GM23338 (cell line): Measurements from ENCODE around the gene PAX2. TPM values are rescaled to one million over a fixed set of nuclear protein-coding genes. Genes with fewer than 3 reads are reported as not detected.
A peak's percentile ranks its signal among the peaks of the same experiment; 100 is the strongest.

ENCODE experiments used
- ATAC-seq: fragments of 200-7000 bp; cut with Tn5 transposase; 3 replicates; pipeline ENCODE4 v1.9.1; 2020
- DNase-seq: peaks from one replicate; pipeline ENCODE4 v3.0.0-alpha.2; 2015; ENCODE audit warnings: low spot score
- H2AFZ ChIP-seq: fragments of 200-600 bp; sonication (generic); 2 replicates; pipeline ENCODE4 v1.8.0; 2016; ENCODE audit warnings: antibody characterized with exemption, mild to moderate bottlenecking, moderate library complexity
- H3F3A ChIP-seq: fragments of 200-600 bp; sonication (generic); replicated peaks from 2 replicates; pipeline ENCODE4 v1.8.0; 2017; ENCODE audit warnings: antibody characterized with exemption, mixed run types, low read depth
- H3K27ac ChIP-seq: fragments of 200-600 bp; sonication (generic); 2 replicates; pipeline ENCODE4 v1.6.1; 2016; ENCODE audit warnings: low read depth
- H3K27me3 ChIP-seq: fragments of 200-600 bp; sonication (generic); 2 replicates; pipeline ENCODE4 v1.8.0; 2016; ENCODE audit warnings: mild to moderate bottlenecking, mixed run types, moderate library complexity; ENCODE audit not compliant: insufficient read depth
- H3K36me3 ChIP-seq: fragments of 200-600 bp; sonication (generic); 2 replicates; pipeline ENCODE4 v1.8.0; 2016; ENCODE audit warnings: mild to moderate bottlenecking; ENCODE audit not compliant: insufficient read depth
- H3K4me1 ChIP-seq: fragments of 200-600 bp; sonication (generic); 2 replicates; pipeline ENCODE4 v1.8.0; 2016; ENCODE audit warnings: mild to moderate bottlenecking, moderate library complexity; ENCODE audit not compliant: insufficient read depth
- H3K4me2 ChIP-seq: fragments of 200-600 bp; sonication (generic); 2 replicates; pipeline ENCODE4 v1.7.1; 2017; ENCODE audit warnings: mixed run types
- H3K4me3 ChIP-seq: fragments of 200-600 bp; sonication (generic); 2 replicates; pipeline ENCODE4 v1.6.1; 2016; ENCODE audit warnings: mixed run types
- H3K79me2 ChIP-seq: fragments of 200-600 bp; sonication (generic); replicated peaks from 2 replicates; pipeline ENCODE4 v1.8.0; 2017; ENCODE audit warnings: mild to moderate bottlenecking; ENCODE audit not compliant: insufficient read depth
- H3K9me2 ChIP-seq: fragments of 200-600 bp; sonication (generic); 2 replicates; pipeline ENCODE4 v1.8.0; 2017; ENCODE audit not compliant: insufficient read depth
- H4K20me1 ChIP-seq: fragments of 200-600 bp; sonication (generic); replicated peaks from 2 replicates; pipeline ENCODE4 v1.8.0; 2017; ENCODE audit warnings: mild to moderate bottlenecking; ENCODE audit not compliant: insufficient read depth
- H3K27ac Mint-ChIP-seq: 2 replicates; pipeline ENCODE4 v1.8.0; 2020; ENCODE audit warnings: inconsistent platforms, mild to moderate bottlenecking, moderate library complexity, mixed read lengths
- H3K27me3 Mint-ChIP-seq: 3 replicates; pipeline ENCODE4 v1.8.0; 2022; ENCODE audit warnings: low read depth, mild to moderate bottlenecking, moderate library complexity, mixed read lengths, inconsistent platforms; ENCODE audit not compliant: insufficient read depth, poor library complexity
- H3K36me3 Mint-ChIP-seq: 3 replicates; pipeline ENCODE4 v1.8.0; 2021; ENCODE audit warnings: low read depth, mild to moderate bottlenecking, inconsistent platforms, moderate library complexity, mixed read lengths
- H3K4me1 Mint-ChIP-seq: 3 replicates; pipeline ENCODE4 v1.8.0; 2020; ENCODE audit warnings: mild to moderate bottlenecking, inconsistent platforms, mixed read lengths
- H3K4me3 Mint-ChIP-seq: 3 replicates; pipeline ENCODE4 v1.8.0; 2021; ENCODE audit warnings: moderate library complexity, mild to moderate bottlenecking, inconsistent platforms, mixed read lengths
- H3K9me3 Mint-ChIP-seq: 3 replicates; pipeline ENCODE4 v1.8.0; 2020; ENCODE audit warnings: moderate library complexity, mild to moderate bottlenecking, inconsistent platforms, mixed read lengths
- CREB1 ChIP-seq: fragments of 250-450 bp; sonication (Bioruptor Pico); IDR thresholded peaks from 2 replicates; pipeline ENCODE4 v1.5.0; 2020; ENCODE audit warnings: low read depth, mild to moderate bottlenecking, moderate library complexity
- CTCF ChIP-seq, 2 experiments: fragments of 200-600 bp in 1 of 2; sonication (generic) in 1 of 2; conservative IDR thresholded peaks; 2 replicates each; pipeline versions ENCODE4 v1.5.1 to v1.6.1; 2016 to 2017; ENCODE audit warnings: antibody characterized with exemption in 2 of 2, low read depth in 2 of 2, mild to moderate bottlenecking in 2 of 2, moderate library complexity in 1 of 2
- ETS1 ChIP-seq: IDR thresholded peaks from 2 replicates; pipeline ENCODE4 v1.6.1; 2016; ENCODE audit warnings: antibody characterized with exemption
- EZH2 ChIP-seq: fragments of 200-600 bp; sonication (generic); IDR thresholded peaks from one replicate; pipeline ENCODE4 v1.8.0; 2017; ENCODE audit warnings: antibody characterized with exemption, mild to moderate bottlenecking, low read depth; ENCODE audit not compliant: unreplicated experiment
- JUNB ChIP-seq: IDR thresholded peaks from one replicate; pipeline ENCODE4 v1.6.1; 2016; ENCODE audit warnings: antibody characterized with exemption; ENCODE audit not compliant: unreplicated experiment
- POLR2AphosphoS5 ChIP-seq: IDR thresholded peaks from 2 replicates; pipeline ENCODE4 v1.6.1; 2016; ENCODE audit warnings: antibody characterized with exemption, low read depth
- polyA plus RNA-seq: library from polyadenylated mRNA; unstranded; fragments of >200 nt; fragmentation: Nextera tagmentation; extraction: Ambion mirVana; gene quantifications from 2 replicates; pipeline ENCODE4 v1.2.1, GENCODE V29; 2016
- total RNA-seq: library from RNA; depleted of rRNA; stranded (reverse); fragments of >200 nt; shearing (Covaris generic); gene quantifications from 2 replicates; pipeline ENCODE4 v1.2.3, GENCODE V29; 2014

Gene PAX2
- total and polyA plus RNA-seq, 2 experiments from 2014 or later = not detected

- TF ChIP-seq CTCF (conservative IDR thresholded peaks at IDR 0.05; ENCODE audit: low read depth in 2 of 2) (no peak), POLR2AphosphoS5 (no peak)
These were observed 30.8 kb upstream of the PAX2 start (continued) for GRCh38 chr10:100714566-100714950.

DNA sequence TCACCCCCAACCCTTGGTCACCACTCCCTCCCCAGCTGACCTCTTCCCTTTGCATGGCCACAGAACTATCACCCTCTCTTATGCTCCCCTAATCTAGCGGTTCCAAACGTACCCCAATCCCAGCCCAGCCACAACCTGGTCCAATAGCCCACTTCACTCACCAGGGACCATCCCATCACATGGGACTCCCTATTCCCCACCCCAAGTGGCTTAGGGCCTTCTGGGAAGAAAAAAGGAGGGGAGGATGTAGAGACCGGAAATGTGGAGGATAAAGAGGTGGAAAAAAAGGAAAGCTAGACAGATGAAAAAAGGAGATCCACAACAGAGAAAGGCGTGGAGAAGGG is 30.3 kb upstream of the PAX2 start:
- H3K27ac ChIP-seq = no peak overlapping the region
- Mint-ChIP-seq H3K4me1 (peaks cover 14% of the 10 kb centered on the region), H3K9me3 (no peaks in the 10 kb centered on the region; the same call in 2 of the 3 replicates), H3K27ac (no peak overlapping the region), H3K4me3 (peak overlapping the region; percentile 83), H3K27me3 (peaks cover 91% of the 10 kb centered on the region), H3K36me3 (no peaks in the 10 kb centered on the region)
- H3K79me2 ChIP-seq = no peaks in the 10 kb centered on the region
- no peaks in the 10 kb centered on the region for H3K36me3 ChIP-seq
- peaks cover 100% of the 10 kb centered on the region for H3K27me3 ChIP-seq
- TF ChIP-seq EZH2 (peak; percentile 84), ETS1 (no peak)
- H3K4me1 ChIP-seq = peaks cover 14% of the 10 kb centered on the region
- H2AFZ ChIP-seq = peak overlapping the region; percentile 99
- peaks cover 19% of the 10 kb centered on the region for H4K20me1 ChIP-seq
- peaks cover 5% of the 10 kb centered on the region; the same call in 1 of the 2 replicates for H3F3A ChIP-seq
- H3K4me2 ChIP-seq = peak overlapping the region; percentile 87
- ATAC-seq (no peak), DNase-seq (peak; percentile 24)
- no peaks in the 10 kb centered on the region for H3K9me2 ChIP-seq
- peak overlapping the region; percentile 65 for H3K4me3 ChIP-seq

GRCh38 chr10:100715445-100716385 is 29.7 kb upstream of the PAX2 start:
- H3K4me3 ChIP-seq = peak overlapping the region; percentile 65
- H3F3A ChIP-seq = peaks cover 5% of the 10 kb centered on the region; the same call in 1 of the 2 replicates
- Mint-ChIP-seq H3K4me3 (peak overlapping the region; percentile 83), H3K27ac (no peak overlapping the region), H3K9me3 (no peaks in the 10 kb centered on the region; the same call in 2 of the 3 replicates), H3K36me3 (no peaks in the 10 kb centered on the region), H3K27me3 (peaks cover 89% of the 10 kb centered on the region), H3K4me1 (peaks cover 12% of the 10 kb centered on the region; the same call in 2 of the 3 replicates)
- H3K27me3 ChIP-seq = peaks cover 100% of the 10 kb centered on the region
- DNase-seq (peak; percentile 76), ATAC-seq (peak; percentile 80)
- peak overlapping the region; percentile 87 for H3K4me2 ChIP-seq
- H3K4me1 ChIP-seq = peaks cover 14% of the 10 kb centered on the region
- no peak overlapping the region for H3K27ac ChIP-seq
- no peaks in the 10 kb centered on the region for H3K79me2 ChIP-seq
- H3K36me3 ChIP-seq = no peaks in the 10 kb centered on the region
- peaks cover 18% of the 10 kb centered on the region for H4K20me1 ChIP-seq
- H3K9me2 ChIP-seq = no peaks in the 10 kb centered on the region
- H2AFZ ChIP-seq = peak overlapping the region; percentile 99
- TF ChIP-seq ETS1 = no peak
- no peak for TF ChIP-seq JUNB
- TF ChIP-seq CTCF (conservative IDR thresholded peaks at IDR 0.05; ENCODE audit: low read depth in 2 of 2) = no peak
- 0 out of 2 replicates have a peak, but pooled peaks have one; percentile 11 for TF ChIP-seq CREB1 (CRISPR knock-in tag)
- TF ChIP-seq EZH2 = peak; percentile 74
